CD4-positive, alpha-beta memory T cell (primary cell): ENCODE data around the gene PRDX5. TPM values are rescaled to one million over a fixed set of nuclear protein-coding genes. Genes with fewer than 3 reads are reported as not detected.

ENCODE experiments used
- CTCF ChIA-PET: fragments of 350-600 bp; sonication (Branson Sonifier 250); formaldehyde crosslinking; loops from one replicate; lab custom pipeline; 2021; ENCODE audit warnings: inconsistent platforms; ENCODE audit not compliant: partially characterized antibody; lab: Charles Lee
- POLR2A ChIA-PET: fragments of 350-600 bp; sonication (Branson Sonifier 250); formaldehyde crosslinking; loops from one replicate; lab custom pipeline; 2021; ENCODE audit not compliant: partially characterized antibody; lab: Charles Lee
- DNase-seq, 5 donors: peaks; one replicate each; pipeline versions ENCODE4 v3.0.0 to v3.0.0-alpha.2; 2020 to 2022; ENCODE audit warnings: mixed read lengths in 1 of 5
- H3K27ac ChIP-seq: one replicate; pipeline ENCODE4 v1.7.0; 2013; ENCODE audit warnings: low read depth, low read length
- H3K27me3 ChIP-seq: 2 replicates; pipeline ENCODE4 v1.7.0; 2013; ENCODE audit warnings: mild to moderate bottlenecking, low read length, moderate library complexity; ENCODE audit not compliant: insufficient read depth
- H3K36me3 ChIP-seq: 2 replicates; pipeline ENCODE4 v1.7.0; 2013; ENCODE audit warnings: mild to moderate bottlenecking, low read length, moderate library complexity; ENCODE audit not compliant: insufficient read depth
- H3K4me1 ChIP-seq: 2 replicates; pipeline ENCODE4 v1.7.0; 2013; ENCODE audit warnings: mild to moderate bottlenecking, low read length, moderate library complexity; ENCODE audit not compliant: insufficient read depth
- H3K4me3 ChIP-seq, 2 donors: one replicate each; pipeline ENCODE4 v1.7.0; 2013; ENCODE audit warnings: low read length in 2 of 2, mild to moderate bottlenecking in 1 of 2
- H3K9me3 ChIP-seq, 2 donors: one replicate each; pipeline ENCODE4 v1.7.0; 2013; ENCODE audit warnings: low read length in 2 of 2, control low read depth in 1 of 2; ENCODE audit not compliant: control insufficient read depth in 1 of 2
- H3K27ac Mint-ChIP-seq, 7 donors: one replicate each; pipeline ENCODE4 v1.8.0; 2020 to 2021; ENCODE audit warnings: mixed read lengths in 7 of 7, mild to moderate bottlenecking in 6 of 7, inconsistent platforms in 3 of 7, moderate library complexity in 3 of 7
- H3K27me3 Mint-ChIP-seq, 2 donors: one replicate each; pipeline ENCODE4 v1.8.0; 2020 to 2021; ENCODE audit warnings: mixed read lengths in 2 of 2
- H3K36me3 Mint-ChIP-seq, 2 donors: one replicate each; pipeline ENCODE4 v1.8.0; 2020 to 2021; ENCODE audit warnings: mixed read lengths in 2 of 2, inconsistent platforms in 1 of 2, mild to moderate bottlenecking in 1 of 2
- H3K4me1 Mint-ChIP-seq, 4 donors: one replicate each; pipeline ENCODE4 v1.8.0; 2020 to 2021; ENCODE audit warnings: mixed read lengths in 4 of 4, mild to moderate bottlenecking in 1 of 4
- H3K4me3 Mint-ChIP-seq, 8 donors: one replicate each; pipeline ENCODE4 v1.8.0; 2020 to 2021; ENCODE audit warnings: mixed read lengths in 8 of 8, mild to moderate bottlenecking in 7 of 8, moderate library complexity in 6 of 8, inconsistent platforms in 3 of 8
- H3K9me3 Mint-ChIP-seq, 8 donors: one replicate each; pipeline ENCODE4 v1.8.0; 2020 to 2021; ENCODE audit warnings: mixed read lengths in 8 of 8, mild to moderate bottlenecking in 5 of 8, inconsistent platforms in 3 of 8, moderate library complexity in 1 of 8
- intact Hi-C: fragments of 100-400 bp; cut with micrococcal nuclease; formaldehyde crosslinking; loops from one replicate; pipeline ENCODE4 v1.15.1; 2023
- polyA plus RNA-seq, 2 donors: library from polyadenylated mRNA; unstranded; fragments of 300-500 nt; fragmentation: Illumina TruSeq; gene quantifications; one replicate each; pipeline ENCODE4 v1.2.3, GENCODE V29; 2021
- total RNA-seq, 2 experiments: library from RNA; stranded (reverse); gene quantifications; one replicate each; pipeline ENCODE4 v1.2.3, GENCODE V29; 2021

The PRDX5 gene
- total and polyA plus RNA-seq, 4 experiments from 2014 or later = 57.6 to 251 (median 111) TPM

DNA sequence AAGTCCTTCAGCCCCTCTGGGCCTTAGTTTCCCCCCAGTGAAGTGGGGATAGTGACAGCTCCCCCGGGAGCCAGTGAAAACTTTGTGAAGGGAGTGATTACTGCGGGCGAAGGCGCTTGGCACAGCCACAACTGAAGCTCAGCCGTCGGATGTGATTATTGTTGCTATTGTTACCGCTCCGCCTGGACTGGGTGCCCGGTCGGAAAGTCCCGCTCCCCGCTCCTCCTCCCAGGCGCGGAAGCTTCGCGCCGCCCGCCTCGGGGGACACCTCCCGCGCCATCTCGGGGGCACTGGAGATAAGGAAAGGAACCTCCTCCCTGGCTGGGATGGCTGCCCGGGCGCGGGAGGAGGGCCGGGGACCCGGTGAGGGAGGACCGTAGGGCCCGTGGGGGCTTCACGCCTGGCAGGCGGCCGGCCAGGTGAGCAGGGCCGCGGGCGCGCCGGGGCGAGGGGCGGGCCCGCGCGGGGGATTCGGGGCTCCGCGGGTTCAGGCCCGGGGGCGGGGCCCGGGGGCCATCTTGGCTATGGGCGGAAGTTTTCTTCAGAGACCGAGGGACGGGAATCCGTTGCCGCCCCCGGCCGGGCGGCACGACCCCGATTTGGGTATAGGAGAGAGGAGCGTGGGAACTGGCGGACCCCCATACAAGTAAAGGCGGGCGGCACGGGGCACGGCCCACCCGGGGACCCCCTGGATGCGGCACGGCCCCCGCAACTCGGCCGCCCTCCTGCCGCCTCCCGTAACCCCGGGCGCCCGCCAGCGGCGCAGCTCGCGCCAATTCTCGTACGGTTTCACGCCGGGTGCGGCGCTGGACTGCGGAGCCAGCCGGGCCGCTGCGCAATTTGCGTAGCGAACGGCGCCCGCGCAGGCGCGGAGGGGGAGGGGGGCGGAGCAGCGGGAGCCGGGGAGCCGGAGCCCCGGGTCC is 32.7 kb upstream of the PRDX5 start, which contains the start of gene GPR137:
Gene GPR137, plus strand, starts transcription at position 887 of the 923 bp plus-strand sequence. CDS start 677 bp downstream, outside the sequence.
- H3K9me3 ChIP-seq = no peaks in the 10 kb centered on the region
- Mint-ChIP-seq H3K9me3 (no peaks in the 10 kb centered on the region), H3K27me3 (peaks cover 0 to under 1% of the 10 kb centered on the region in 2 donors), H3K4me3 (peak within 1 kb of the TSS; percentile 90 to 93 (median 92)), H3K36me3 (peaks cover 0 to 11% of the 10 kb centered on the region in 2 donors), H3K27ac (peak within 1 kb of the TSS; percentile 96 to 99 (median 98)), H3K4me1 (peaks cover 11 to 48% (median 23%) of the 10 kb centered on the region in 4 donors)
- ChIA-PET POLR2A (interaction anchor here (0.7 to 8.6 kb wide), 22 partner anchors 9 to 1444 kb away, joined by 3 to 233 read pairs (median 6); partner anchors contain the start of genes CATSPERZ, ESRRA, FERMT3 and FKBP2), CTCF (interaction anchor here (1.5 to 7.3 kb wide), 5 partner anchors 13 to 80 kb away, joined by 7 to 47 read pairs (median 21); partner anchors contain the start of genes CATSPERZ and FERMT3)
- H3K27me3 ChIP-seq = no peaks in the 10 kb centered on the region
- intact Hi-C loops = loop anchor here (1.0 kb wide), 6 partner anchors 15 to 100 kb away; partner anchors contain the start of genes FKBP2, PPP1R14B and TRMT112
- peak; percentile 94 to 98 (median 96) for DNase-seq
- no peaks in the 10 kb centered on the region for H3K36me3 ChIP-seq
- H3K27ac ChIP-seq = peak within 1 kb of the TSS; percentile 100
- H3K4me3 ChIP-seq = peak within 1 kb of the TSS; percentile 93 to 96
- H3K4me1 ChIP-seq = peaks cover 24% of the 10 kb centered on the region

DNA sequence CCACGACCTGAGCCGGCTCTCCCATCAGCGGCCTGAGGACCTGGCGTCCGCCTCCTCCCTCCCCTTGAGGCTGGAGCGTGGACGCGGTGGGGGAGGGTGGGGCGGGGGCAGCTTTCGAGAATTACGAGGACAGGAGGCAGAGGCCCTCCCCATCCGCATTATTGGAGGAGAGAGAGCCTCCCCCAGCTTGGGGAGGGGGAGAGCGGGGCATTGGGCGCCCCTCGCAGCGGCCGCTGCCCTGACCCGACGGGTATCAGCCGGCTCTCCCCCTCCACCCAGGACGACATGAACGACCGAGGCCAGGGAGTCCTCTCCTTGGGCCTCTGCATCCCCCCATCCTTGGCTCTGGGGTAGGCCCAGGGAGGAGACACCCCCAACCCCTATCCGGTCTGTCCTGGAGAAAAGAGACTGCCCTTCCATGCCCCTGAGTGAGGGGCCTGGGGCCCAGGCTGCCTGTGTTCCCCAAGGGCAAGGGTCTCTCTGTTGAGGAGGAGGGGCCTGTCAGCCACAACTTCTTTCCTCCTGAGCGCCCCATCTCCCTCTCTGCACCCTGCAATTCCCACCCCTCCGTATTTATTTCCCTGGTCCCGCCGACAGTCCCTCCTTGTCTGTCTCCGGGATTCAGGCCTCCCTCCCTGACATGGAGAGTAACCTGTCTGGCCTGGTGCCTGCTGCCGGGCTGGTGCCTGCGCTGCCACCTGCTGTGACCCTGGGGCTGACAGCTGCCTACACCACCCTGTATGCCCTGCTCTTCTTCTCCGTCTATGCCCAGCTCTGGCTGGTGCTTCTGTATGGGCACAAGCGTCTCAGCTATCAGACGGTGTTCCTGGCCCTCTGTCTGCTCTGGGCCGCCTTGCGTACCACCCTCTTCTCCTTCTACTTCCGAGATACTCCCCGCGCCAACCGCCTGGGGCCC is 31.8 kb upstream of the PRDX5 start:
- peaks cover 5 to 7% of the 10 kb centered on the region in 2 donors for H3K27me3 Mint-ChIP-seq
- peaks cover 0 to 11% of the 10 kb centered on the region in 2 donors for H3K36me3 Mint-ChIP-seq
- ChIA-PET POLR2A (interaction anchor here (1.2 to 8.6 kb wide), 9 partner anchors 16 to 100 kb away, joined by 3 to 233 read pairs (median 23); partner anchors contain the start of genes CATSPERZ, ESRRA, FERMT3 and FKBP2), CTCF (interaction anchor here (1.7 to 7.3 kb wide), 4 partner anchors 14 to 81 kb away, joined by 7 to 47 read pairs (median 28); partner anchors contain the start of genes CATSPERZ and FERMT3)
- Histone ChIP-seq H3K27me3 (peaks cover 6% of the 10 kb centered on the region), H3K4me3 (peak overlapping the region in 1 of 2 donors; percentile 96), H3K36me3 (no peaks in the 10 kb centered on the region), H3K27ac (peak overlapping the region; percentile 100), H3K9me3 (no peaks in the 10 kb centered on the region), H3K4me1 (peaks cover 24% of the 10 kb centered on the region)
- H3K9me3 Mint-ChIP-seq = no peaks in the 10 kb centered on the region
- peaks cover 15 to 54% (median 27%) of the 10 kb centered on the region in 4 donors for H3K4me1 Mint-ChIP-seq
- H3K4me3 Mint-ChIP-seq = peak overlapping the region; percentile 71 to 82 (median 80)
- intact Hi-C loops = loop anchor here (1.0 kb wide), 6 partner anchors 16 to 101 kb away; partner anchors contain the start of genes FKBP2, PPP1R14B and TRMT112
- H3K27ac Mint-ChIP-seq = peak overlapping the region; percentile 77 to 99 (median 90)
- DNase-seq = no peak

DNA sequence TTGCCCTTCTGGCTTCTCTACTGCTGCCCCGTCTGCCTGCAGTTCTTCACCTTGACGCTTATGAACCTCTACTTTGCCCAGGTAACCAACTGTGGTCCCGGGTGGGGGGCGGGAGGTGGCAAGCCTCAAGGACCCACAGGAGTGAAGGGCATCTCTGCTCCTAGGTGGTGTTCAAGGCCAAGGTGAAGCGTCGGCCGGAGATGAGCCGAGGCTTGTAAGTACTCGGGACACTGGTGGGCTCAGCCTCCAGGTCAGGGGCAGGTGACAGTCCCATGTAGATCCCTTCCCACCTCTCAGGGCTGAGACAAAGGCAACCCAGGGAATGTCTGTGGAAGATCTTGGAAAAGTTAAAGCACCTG is 31.1 kb upstream of the PRDX5 start:
- DNase-seq = no peak
- ChIA-PET POLR2A (interaction anchor here (6.2 to 8.6 kb wide), 2 partner anchors 17 kb away, joined by 81 to 233 read pairs; partner anchors contain the start of genes CATSPERZ and ESRRA), CTCF (interaction anchor here (1.7 to 7.3 kb wide), 3 partner anchors 15 to 81 kb away, joined by 7 to 47 read pairs (median 34); partner anchors contain the start of genes CATSPERZ and FERMT3)
- Mint-ChIP-seq H3K9me3 (no peaks in the 10 kb centered on the region), H3K36me3 (peaks cover 0 to 7% of the 10 kb centered on the region in 2 donors), H3K27me3 (peaks cover 5 to 7% of the 10 kb centered on the region in 2 donors), H3K4me3 (peak overlapping the region; percentile 71 to 82 (median 80)), H3K4me1 (peaks cover 14 to 50% (median 24%) of the 10 kb centered on the region in 4 donors), H3K27ac (peak overlapping the region; percentile 77 to 95 (median 90))
- Histone ChIP-seq H3K27ac (no peak overlapping the region), H3K36me3 (no peaks in the 10 kb centered on the region), H3K27me3 (peaks cover 8% of the 10 kb centered on the region), H3K4me3 (no peak overlapping the region), H3K4me1 (peaks cover 26% of the 10 kb centered on the region), H3K9me3 (no peaks in the 10 kb centered on the region)
- intact Hi-C loops = no loop called here

DNA sequence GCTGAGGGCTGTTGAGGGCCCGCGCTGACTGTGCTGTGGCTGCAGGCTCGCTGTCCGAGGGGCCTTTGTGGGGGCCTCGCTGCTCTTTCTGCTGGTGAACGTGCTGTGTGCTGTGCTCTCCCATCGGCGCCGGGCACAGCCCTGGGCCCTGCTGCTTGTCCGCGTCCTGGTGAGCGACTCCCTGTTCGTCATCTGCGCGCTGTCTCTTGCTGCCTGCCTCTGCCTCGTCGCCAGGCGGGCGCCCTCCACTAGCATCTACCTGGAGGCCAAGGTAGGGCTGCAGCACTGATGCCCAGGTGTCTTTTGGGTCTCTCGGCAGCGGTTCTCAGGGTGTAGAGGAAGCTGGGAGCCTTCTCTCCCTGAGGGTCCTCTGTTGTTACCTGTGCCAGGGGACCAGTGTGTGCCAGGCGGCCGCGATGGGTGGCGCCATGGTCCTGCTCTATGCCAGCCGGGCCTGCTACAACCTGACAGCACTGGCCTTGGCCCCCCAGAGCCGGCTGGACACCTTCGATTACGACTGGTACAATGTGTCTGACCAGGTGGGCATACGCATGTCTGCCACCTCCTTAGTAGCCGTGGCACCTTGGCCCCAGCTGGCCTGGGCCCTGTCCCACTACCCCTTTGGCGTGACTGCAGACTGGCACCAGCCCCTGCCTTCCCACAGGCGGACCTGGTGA is 30.1 kb upstream of the PRDX5 start:
- Histone ChIP-seq H3K36me3 (no peaks in the 10 kb centered on the region), H3K4me1 (peaks cover 35% of the 10 kb centered on the region), H3K27ac (no peak overlapping the region), H3K27me3 (peaks cover 12% of the 10 kb centered on the region), H3K4me3 (no peak overlapping the region), H3K9me3 (no peaks in the 10 kb centered on the region)
- ChIA-PET POLR2A (interaction anchor here (6.2 to 8.6 kb wide), 2 partner anchors 16 to 18 kb away, joined by 81 to 233 read pairs; partner anchors contain the start of genes CATSPERZ and ESRRA), CTCF (interaction anchor here (1.7 to 7.3 kb wide), 3 partner anchors 14 to 82 kb away, joined by 7 to 47 read pairs (median 34); partner anchors contain the start of genes CATSPERZ and FERMT3)
- peaks cover 0 to 4% of the 10 kb centered on the region in 2 donors for H3K36me3 Mint-ChIP-seq
- H3K27ac Mint-ChIP-seq = peak overlapping the region in 1 of 7 donors; percentile 44
- peaks cover 6 to 9% of the 10 kb centered on the region in 2 donors for H3K27me3 Mint-ChIP-seq
- H3K4me1 Mint-ChIP-seq = peaks cover 11 to 49% (median 23%) of the 10 kb centered on the region in 4 donors
- no peaks in the 10 kb centered on the region for H3K9me3 Mint-ChIP-seq
- no peak for DNase-seq
- H3K4me3 Mint-ChIP-seq = peak overlapping the region in 2 of 8 donors; percentile 44 to 59
- intact Hi-C loops = no loop called here

DNA sequence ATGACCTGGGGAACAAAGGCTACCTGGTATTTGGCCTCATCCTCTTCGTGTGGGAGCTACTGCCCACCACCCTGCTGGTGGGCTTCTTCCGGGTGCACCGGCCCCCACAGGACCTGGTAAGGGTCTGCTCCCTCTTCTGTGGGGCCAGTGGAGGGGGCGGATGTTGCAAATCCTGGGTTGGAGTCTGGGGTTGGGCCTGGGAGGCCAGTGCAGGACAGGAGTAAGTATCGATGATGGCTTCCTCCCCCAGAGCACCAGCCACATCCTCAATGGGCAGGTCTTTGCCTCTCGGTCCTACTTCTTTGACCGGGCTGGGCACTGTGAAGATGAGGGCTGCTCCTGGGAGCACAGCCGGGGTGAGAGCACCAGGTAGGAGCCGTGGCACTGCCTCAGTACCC is 29.6 kb upstream of the PRDX5 start:
- CTCF ChIA-PET = interaction anchor here (1.6 to 2.6 kb wide), 2 partner anchors 20 to 83 kb away, joined by 3 to 10 read pairs; no protein-coding TSS in a partner anchor
- intact Hi-C loops = no loop called here
- POLR2A ChIA-PET = interaction anchor here (0.9 to 8.6 kb wide), 2 partner anchors 15 to 19 kb away, joined by 3 to 81 read pairs; partner anchors contain the start of genes CATSPERZ and ESRRA

More for the DNA sequence above, 29.6 kb upstream of the PRDX5 start:
- Mint-ChIP-seq H3K36me3 (peaks cover 0 to 4% of the 10 kb centered on the region in 2 donors), H3K4me1 (peaks cover 9 to 43% (median 19%) of the 10 kb centered on the region in 4 donors), H3K9me3 (no peaks in the 10 kb centered on the region), H3K27me3 (peaks cover 11 to 14% of the 10 kb centered on the region in 2 donors), H3K27ac (no peak overlapping the region), H3K4me3 (peak overlapping the region in 2 of 8 donors; percentile 25 to 29)
- Histone ChIP-seq H3K27me3 (peaks cover 17% of the 10 kb centered on the region), H3K36me3 (no peaks in the 10 kb centered on the region), H3K4me3 (no peak overlapping the region), H3K4me1 (peaks cover 29% of the 10 kb centered on the region), H3K9me3 (no peaks in the 10 kb centered on the region), H3K27ac (no peak overlapping the region)
- DNase-seq = no peak
